Measurements from ENCODE around the gene S100A11. TPM values are rescaled to one million over a fixed set of nuclear protein-coding genes. Genes with fewer than 3 reads are reported as not detected.
A peak's percentile ranks its signal among the peaks of the same experiment; 100 is the strongest.

The S100A11 gene
- total RNA-seq, 1 experiment from 2014 or later = 302 TPM

- TF ChIP-seq CTCF (conservative IDR thresholded peaks at IDR 0.05) = no peak
- Histone ChIP-seq H3K79me2 (ENCODE audit: insufficient read depth, low read length) (no peaks in the 10 kb centered on the region), H2BK120ac (ENCODE audit: low read depth, low read length, poor library complexity, severe bottlenecking) (no peak overlapping the region), H3K23ac (ENCODE audit: insufficient read length, low read depth, low read length) (no peak overlapping the region), H2BK20ac (ENCODE audit: low read depth, low read length, poor library complexity, severe bottlenecking) (no peak overlapping the region), H3K9me3 (ENCODE audit: control insufficient read depth, low read depth, low read length) (no peaks in the 10 kb centered on the region), H3K23me2 (ENCODE audit: insufficient read length, low read depth, low read length, poor library complexity, severe bottlenecking) (peaks cover 14% of the 10 kb centered on the region), H3K14ac (ENCODE audit: insufficient read depth, low read length) (no peak overlapping the region), H4K8ac (replicated peaks; ENCODE audit: insufficient read length, low read depth, low read length) (no peak overlapping the region), H3K4ac (ENCODE audit: low read depth, low read length) (no peak overlapping the region), H4K20me1 (ENCODE audit: control insufficient read depth, insufficient read depth, insufficient read length) (no peaks in the 10 kb centered on the region), H3K4me1 (ENCODE audit: insufficient read depth, low read length) (peaks cover 5% of the 10 kb centered on the region; the same call in 1 of the 2 replicates), H2AK5ac (ENCODE audit: insufficient read length, low read length) (no peak overlapping the region), H2AFZ (ENCODE audit: low read length) (no peak overlapping the region), H4K91ac (ENCODE audit: insufficient read length, low read depth, low read length) (no peak overlapping the region), H3K9ac (ENCODE audit: extremely low read depth, insufficient read length, low read length) (peak overlapping the region; percentile 55), H3K18ac (ENCODE audit: insufficient read length, low read depth, low read length) (no peak overlapping the region), H3K27ac (ENCODE audit: insufficient read length, low read depth, low read length) (peak overlapping the region; percentile 42), H3T11ph (ENCODE audit: low read length) (no peak overlapping the region), H4K5ac (ENCODE audit: insufficient read length, low read depth, low read length) (no peak overlapping the region), H2BK12ac (ENCODE audit: insufficient read length, low read depth, low read length) (no peak overlapping the region), H3K79me1 (ENCODE audit: insufficient read depth, low read depth, low read length, poor library complexity, severe bottlenecking) (no peaks in the 10 kb centered on the region), H3K27me3 (ENCODE audit: insufficient read depth, low read length) (no peaks in the 10 kb centered on the region), H2BK5ac (ENCODE audit: insufficient read length, low read length) (no peak overlapping the region), H3K56ac (ENCODE audit: insufficient read length, low read depth, low read length) (no peak overlapping the region), H2BK15ac (ENCODE audit: low read depth, low read length) (no peak overlapping the region), H3K4me2 (ENCODE audit: insufficient read depth, insufficient read length, low read length) (peak overlapping the region; percentile 79)
- no peak for DNase-seq
- no peaks in the 10 kb centered on the region for H3K9me3 Mint-ChIP-seq
- H3K4me3 Mint-ChIP-seq = peak overlapping the region; percentile 83 to 88
- no CpG with 5 or more reads among the region's 17 CpGs for WGBS (ENCODE audit: extremely low coverage, insufficient read length, low lambda C conversion rate)
- peaks cover 4 to 27% (median 6%) of the 10 kb centered on the region in 3 experiments; a peak in 6 of 7 replicates for H3K36me3 Mint-ChIP-seq (ENCODE audit: insufficient read depth in 1 of 3, low read depth in 3 of 3)
- H3K4me1 Mint-ChIP-seq = peaks cover 23 to 37% of the 10 kb centered on the region in 2 experiments
- peak overlapping the region in 2 of 3 experiments; percentile 15 to 75; a peak in 2 of 7 replicates for H3K27ac Mint-ChIP-seq
- no peaks in the 10 kb centered on the region; the same call in none of the 2 replicates for H3K27me3 Mint-ChIP-seq (ENCODE audit: low read depth)
Observed at GRCh38 chr1:152035539-152036266, 1.1 kb downstream of the S100A11 start.
